Measurements from ENCODE around the gene PPARA.

PPARA gene

DNA sequence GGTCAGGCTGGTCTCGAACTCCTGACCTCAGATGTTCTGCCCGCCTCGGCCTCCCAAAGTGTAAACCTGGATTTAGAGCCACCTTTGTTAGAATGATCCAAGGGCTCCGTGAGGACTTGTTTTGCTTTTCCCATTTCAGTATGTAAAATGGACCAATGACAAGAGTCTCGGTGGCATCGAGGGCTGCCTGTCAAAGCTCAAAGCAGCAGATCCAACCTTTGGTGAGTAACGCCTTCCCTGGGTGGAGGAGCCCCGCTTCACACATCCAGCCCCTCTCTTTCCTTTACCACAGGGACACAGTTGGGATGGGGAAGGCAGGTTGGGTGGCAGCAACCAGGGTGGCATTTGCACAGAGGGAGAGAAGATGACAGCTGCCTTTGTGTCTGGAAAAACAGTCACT lies 121.9 kb downstream of the PPARA start:
- TF ChIP-seq ZNF274 (IDR thresholded peaks at IDR 0.05; ENCODE audit: low read depth, low read length): no peak
- no peak overlapping the region for H3K4me3 ChIP-seq (ENCODE audit: low read length)

DNA sequence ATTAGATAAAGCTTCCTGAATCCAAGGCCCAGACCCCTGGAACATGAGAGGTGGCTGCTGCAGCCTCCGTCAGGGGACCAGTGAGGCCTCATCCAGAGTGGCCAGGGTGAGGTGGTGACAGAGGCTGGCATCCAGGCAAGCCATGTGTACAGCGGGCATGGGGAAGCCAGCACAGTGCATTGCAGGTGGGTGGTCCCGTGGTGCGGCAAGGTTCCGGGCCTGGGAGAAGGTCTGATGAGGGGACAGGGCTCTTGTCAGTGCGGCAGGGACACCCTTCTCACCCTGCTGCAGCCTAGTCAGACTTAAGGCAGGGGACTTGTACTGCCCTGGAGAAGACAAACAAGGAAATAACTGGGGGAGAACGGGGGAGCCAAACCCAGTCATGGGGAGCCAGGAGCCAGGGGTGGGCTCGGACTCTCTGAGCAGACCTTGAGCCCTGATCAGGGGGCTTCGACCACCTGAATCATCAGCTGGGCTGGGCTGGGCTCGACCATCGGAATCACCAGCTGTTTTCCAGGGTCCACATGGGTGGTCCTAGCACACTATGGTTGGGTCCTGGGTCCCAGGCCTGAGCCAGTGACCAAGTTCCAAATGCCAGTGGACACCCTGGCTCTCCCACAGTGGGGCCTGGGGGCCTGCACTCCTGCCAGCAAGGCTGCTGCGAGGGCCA lies 122.6 kb downstream of the PPARA start:
- H3K4me3 ChIP-seq (ENCODE audit: low read length): no peak overlapping the region
- no peak for TF ChIP-seq ZNF274 (IDR thresholded peaks at IDR 0.05; ENCODE audit: low read depth, low read length)

DNA sequence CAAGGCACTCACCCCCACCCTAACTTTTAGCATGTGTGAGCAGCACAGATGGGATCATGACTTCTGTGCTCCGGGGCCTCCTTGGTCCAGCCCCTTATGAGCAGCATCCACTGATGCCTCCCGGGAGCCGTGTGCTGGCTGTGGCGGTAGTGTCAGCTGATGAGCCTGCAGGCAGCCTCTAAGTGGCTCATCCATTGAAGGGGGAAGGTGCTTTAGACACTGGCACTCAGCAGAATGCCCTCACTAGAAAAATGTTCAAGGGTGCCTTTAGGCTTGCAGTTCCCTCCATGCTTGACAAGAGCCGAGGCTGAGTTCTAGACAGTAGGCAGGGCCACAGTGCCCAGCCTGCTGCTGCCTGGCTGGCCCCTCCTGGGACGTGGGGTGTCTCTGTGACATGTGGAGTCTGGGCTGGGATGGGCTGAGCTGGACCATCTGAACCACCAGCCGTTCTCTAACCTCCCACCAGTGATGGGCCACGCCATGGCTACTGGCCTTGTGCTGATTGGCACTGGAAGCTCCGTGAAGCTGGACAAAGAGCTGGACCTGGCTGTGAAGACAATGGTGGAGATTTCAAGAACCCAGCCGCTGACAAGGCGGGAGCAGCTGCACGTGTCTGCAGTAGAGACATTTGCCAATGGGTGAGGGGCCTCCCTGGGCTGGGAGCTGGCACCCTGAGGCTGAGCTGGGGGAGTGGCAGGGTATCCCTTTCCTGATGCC lies 123.3 kb downstream of the PPARA start:
- H3K4me3 ChIP-seq (ENCODE audit: low read length): no peak overlapping the region
- TF ChIP-seq ZNF274 (IDR thresholded peaks at IDR 0.05; ENCODE audit: low read depth, low read length): no peak

DNA sequence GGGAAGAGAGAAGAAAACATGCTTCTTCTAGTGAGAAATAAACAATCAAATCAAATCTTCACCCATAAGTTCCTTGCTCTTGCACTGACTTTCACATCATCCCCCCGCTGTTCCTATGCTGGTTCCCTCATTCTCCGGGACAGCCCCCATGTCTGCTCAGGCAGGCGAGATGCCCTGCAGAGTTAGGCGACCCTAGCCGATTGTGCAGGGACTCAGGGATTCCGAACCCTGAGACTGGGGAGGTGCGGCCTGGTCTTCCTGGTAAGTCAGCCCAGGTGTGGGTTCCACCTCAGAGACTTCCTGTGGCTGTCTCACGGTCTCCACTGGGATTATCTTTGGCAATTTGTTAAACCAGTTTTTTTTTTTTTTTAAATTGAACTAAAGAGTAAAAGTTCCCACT lies 124.1 kb downstream of the PPARA start:
- TF ChIP-seq ZNF274 (IDR thresholded peaks at IDR 0.05; ENCODE audit: low read depth, low read length): no peak

DNA sequence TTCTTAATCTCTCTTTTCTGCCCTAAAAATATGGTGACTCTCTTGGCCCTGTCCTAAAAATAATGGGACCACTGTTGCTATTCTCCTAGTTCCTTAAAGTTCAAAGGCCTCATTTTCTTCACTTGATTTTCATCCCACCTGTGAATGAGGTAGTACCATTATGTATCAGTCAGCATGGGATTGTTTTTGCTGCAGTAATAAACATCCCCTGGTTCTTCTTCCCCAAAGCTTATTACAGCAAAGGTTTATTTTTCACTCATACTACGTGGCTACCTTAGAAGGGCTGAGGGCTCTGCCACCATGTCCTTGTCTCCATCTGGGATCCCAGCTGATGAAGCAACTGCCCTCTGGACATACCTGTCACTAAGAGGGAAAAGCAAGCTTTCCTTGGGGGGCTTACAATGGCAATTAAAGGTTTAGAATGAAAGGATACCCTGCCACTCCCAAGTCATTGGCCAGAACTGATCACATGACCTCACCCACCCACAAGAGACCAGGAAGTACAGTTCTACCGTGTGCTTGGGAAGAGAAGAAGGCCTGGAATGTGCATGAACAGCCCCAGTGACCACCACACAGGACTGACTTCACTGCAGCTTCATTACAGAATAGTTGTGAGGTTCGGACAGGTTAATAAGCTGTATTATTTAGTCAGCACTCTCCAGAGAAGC lies 125.3 kb downstream of the PPARA start:
- H3K4me3 ChIP-seq (ENCODE audit: low read length): no peak overlapping the region
- no peak for TF ChIP-seq ZNF274 (IDR thresholded peaks at IDR 0.05; ENCODE audit: low read depth, low read length)

More for the DNA sequence above, 124.1 kb downstream of the PPARA start:
- no peak overlapping the region for H3K4me3 ChIP-seq (ENCODE audit: low read length)

DNA sequence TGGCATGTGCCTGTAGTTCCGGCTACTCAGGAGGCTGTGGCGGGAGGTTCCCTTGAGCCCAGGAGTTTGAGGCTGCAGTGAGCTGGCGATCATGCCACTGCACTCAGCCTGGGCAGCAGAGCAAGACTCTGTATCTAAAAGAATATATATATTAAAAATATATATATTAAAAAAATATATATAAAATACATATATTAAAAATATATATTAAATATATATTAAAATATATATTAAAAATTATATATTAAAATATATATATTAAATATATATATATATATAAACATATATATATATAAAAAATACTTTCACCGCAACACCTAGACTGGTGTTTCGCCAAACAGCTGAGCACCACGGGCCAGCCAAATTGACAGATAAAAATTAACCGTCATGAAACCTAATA lies 126.2 kb downstream of the PPARA start:
- no peak for TF ChIP-seq ZNF274 (IDR thresholded peaks at IDR 0.05; ENCODE audit: low read depth, low read length)
- H3K4me3 ChIP-seq (ENCODE audit: low read length): no peak overlapping the region

DNA sequence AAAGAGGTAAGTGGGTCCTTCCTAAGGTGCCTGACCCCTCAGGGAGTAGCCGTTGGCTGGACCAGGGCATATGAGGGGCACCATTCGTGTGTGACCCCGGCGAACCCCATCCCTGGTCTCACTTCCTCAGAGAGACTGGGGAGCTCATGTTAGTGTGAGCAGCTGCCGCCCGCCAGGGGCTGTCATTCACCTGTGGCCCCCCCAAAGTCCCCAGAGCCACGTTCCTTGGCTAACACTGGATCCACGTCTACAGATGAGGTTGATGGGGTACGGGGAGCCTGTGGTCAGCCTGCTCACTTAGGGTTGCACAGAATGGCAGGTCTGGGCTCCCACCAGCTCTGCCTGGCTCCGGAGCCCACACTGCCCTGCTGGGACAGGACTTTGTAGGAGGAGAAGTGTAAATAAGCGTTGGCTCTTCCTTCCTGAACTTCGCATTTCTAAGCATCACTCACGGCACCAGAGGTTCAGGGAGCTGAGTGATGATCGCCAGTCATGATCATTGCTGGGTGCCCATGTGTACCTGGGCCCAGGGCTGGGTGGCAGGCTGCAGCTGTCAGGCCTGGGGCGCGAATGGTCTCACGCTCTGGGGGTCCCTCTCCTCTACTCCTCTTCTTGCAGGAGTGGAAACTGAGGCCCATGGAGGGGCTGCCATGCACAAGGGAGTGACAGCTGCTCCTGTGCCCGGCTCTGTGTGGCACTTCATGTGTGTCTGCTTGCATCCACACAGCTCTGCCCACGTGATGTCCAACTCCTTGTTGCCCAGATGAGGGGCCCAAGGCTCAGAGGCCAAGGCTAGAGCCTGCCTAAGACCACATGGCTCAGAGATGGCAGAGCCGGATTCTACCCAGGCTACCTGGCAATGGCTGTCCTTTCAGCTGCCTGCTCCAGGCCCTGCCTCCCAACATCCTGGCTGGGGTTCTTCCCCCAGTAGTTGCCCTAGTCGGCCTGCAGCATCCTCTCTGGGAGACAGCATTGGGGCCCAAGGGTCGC lies 128.6 kb downstream of the PPARA start:
- no peak overlapping the region for H3K4me3 ChIP-seq (ENCODE audit: low read length)

DNA sequence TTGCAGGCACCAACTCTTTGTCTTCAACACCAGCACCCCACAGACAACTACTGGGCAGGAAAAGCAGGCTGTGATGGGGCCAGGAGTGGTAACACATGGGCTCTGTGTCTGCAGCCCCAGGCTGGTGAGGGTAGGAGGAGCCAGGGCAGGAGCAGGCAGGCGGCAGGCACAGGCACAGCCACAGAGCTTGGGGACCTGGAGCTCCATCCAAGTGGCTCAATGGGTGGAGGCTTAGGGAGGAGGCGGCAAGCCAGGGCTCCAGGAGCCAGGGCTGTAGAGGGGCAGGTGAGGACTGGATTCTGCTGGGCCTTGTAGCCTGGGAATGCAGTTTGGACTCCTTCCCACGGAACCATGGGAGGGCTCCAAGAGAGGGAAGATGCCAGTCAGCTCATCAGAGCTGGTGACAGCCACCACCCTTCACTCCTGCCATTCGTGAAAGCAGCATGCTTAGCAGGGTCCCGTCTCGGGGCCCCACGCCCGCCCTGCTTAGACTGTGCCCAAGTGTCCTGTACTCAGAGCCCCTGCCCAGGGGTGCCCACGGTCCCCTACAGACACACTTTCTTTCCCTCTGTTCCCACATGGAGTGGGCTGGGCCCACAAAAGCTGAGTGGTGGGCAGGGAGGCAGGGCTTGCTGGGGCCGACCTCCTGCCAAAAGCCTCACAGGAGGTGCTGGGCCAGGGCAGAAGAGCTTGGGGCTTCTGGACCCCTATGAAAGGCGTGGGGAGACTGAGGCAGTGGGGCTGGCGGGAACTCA lies 129.9 kb downstream of the PPARA start:
- no peak overlapping the region for H3K4me3 ChIP-seq (ENCODE audit: low read length)

More for the DNA sequence above, 128.6 kb downstream of the PPARA start:
- no peak for TF ChIP-seq ZNF274 (IDR thresholded peaks at IDR 0.05; ENCODE audit: low read depth, low read length)

DNA sequence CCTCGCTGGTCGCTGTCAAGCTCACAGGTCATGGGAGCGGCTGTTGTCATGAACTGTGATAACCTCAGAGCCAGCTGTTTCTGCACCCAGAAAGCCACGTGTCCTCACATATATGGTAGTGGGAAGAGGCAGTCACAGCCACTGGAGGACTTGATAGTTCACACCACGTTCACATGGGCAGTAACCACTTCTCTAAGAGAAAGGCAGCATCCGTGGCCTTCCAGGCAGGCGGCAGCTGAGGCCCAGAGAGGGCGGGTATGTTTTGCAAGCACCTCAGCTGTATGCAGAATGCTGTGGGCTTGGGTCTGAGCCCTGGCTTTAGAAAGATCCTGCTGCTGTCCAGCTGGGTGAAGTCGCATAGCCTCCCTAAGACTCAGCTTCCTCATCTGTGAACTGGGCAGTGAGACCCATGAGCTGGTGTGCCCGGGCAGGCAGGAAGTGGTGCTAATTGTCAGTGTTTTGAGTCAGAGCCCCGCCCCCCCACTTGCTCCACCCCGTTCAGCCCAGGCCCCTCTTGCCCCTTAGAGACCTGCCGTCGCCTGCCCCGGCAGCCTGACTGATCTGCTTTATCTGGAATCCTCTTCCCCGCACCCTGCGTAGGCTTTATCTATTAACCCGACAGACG lies 130.8 kb downstream of the PPARA start:
- TF ChIP-seq ZNF274 (IDR thresholded peaks at IDR 0.05; ENCODE audit: low read depth, low read length): no peak
- no peak overlapping the region for H3K4me3 ChIP-seq (ENCODE audit: low read length)

More for the DNA sequence above, 129.9 kb downstream of the PPARA start:
- TF ChIP-seq ZNF274 (IDR thresholded peaks at IDR 0.05; ENCODE audit: low read depth, low read length): no peak

DNA sequence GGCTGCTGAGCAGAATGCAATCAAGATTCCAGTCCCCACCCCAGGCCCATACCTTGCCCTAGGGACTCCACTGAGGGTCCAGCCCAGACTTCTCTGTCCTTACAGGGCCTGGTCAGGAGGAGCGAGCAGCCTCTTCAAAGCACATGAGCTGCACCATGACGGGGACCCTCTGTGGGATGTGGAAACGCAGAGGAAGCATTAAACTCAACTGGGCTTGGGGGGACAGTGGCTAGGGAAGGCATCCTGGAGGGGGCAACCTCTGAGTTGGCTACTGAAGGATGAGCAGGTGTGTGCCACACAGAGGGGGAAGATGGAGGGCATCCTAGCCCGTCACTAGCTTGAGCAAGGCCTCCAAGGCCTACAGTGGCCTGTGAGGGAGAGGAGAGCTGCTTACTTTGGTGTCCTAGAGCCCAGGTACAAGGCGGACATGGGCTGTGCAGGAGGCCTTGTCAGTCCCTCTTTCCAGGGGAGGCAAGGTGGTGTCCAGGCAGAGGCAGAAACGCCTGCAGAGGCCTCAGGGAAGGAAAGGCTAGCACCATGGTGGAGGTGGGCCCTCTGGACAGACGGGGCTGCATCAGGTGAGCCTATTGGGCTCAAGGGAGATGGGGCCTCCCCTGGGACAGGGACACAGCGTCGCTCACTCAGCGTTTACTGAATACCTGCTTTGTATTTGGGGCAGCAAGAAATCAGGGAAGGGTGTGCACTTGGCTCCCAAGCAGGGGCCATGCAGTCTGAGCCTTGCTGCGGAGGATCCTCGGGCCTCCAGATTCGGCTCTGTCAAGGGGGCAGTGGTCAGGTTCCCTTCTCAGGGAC lies 131.7 kb downstream of the PPARA start:
- no peak for TF ChIP-seq ZNF274 (IDR thresholded peaks at IDR 0.05; ENCODE audit: low read depth, low read length)
- H3K4me3 ChIP-seq (ENCODE audit: low read length): no peak overlapping the region

DNA sequence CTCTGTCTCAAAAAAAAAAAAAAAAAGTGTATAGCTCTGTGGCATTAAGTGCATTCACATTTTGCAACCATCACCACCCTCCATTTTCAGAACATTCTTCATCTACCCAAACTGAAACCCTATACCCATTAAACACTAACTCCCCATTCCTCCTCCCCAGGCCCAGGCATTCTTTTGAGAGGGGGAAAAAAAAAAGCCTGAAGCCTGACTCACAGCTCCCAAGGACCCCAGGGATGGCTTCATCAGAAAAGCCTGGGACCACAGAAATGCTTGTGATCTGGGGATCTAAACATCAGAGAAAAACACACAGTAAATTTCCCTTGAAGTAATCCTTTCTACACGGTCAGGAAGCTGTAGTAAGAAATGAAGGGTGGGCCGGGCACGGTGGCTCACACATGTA lies 135.7 kb downstream of the PPARA start:
- TF ChIP-seq ZNF274 (IDR thresholded peaks at IDR 0.05; ENCODE audit: low read depth, low read length): no peak
- H3K4me3 ChIP-seq (ENCODE audit: low read length): no peak overlapping the region

Measured in GM08714 (cell line).